SK-N-SH (cell line): ENCODE results near the gene HK2.

ENCODE experiments used
- CTCF ChIP-seq: fragments of 200-600 bp; sonication (generic); IDR thresholded peaks from 2 replicates; pipeline ENCODE4 v1.6.1; 2017; ENCODE audit warnings: antibody characterized with exemption, mild to moderate bottlenecking, moderate library complexity
- FOSL2 ChIP-seq: IDR thresholded peaks from 2 replicates; pipeline ENCODE4 v1.4.0; 2012; ENCODE audit warnings: low read depth, mild to moderate bottlenecking, moderate library complexity, borderline replicate concordance
- MXI1 ChIP-seq: IDR thresholded peaks from 2 replicates; pipeline ENCODE4 v1.6.1; 2012; ENCODE audit warnings: mild to moderate bottlenecking, low read depth, low read length, improper control_type of control experiment
- NRF1 ChIP-seq: IDR thresholded peaks from 2 replicates; pipeline ENCODE4 v1.6.1; 2012; ENCODE audit warnings: low read depth, mild to moderate bottlenecking, low read length
- RCOR1 ChIP-seq: fragments of 150-350 bp; IDR thresholded peaks from 2 replicates; pipeline ENCODE4 v1.6.1; 2017; ENCODE audit warnings: antibody characterized with exemption, low read length
- RXRA ChIP-seq: IDR thresholded peaks from 2 replicates; pipeline ENCODE4 v1.4.0; 2012; ENCODE audit warnings: low read depth, mild to moderate bottlenecking, borderline replicate concordance
- SMC3 ChIP-seq: IDR thresholded peaks from 2 replicates; pipeline ENCODE4 v1.6.1; 2012; ENCODE audit warnings: low read depth, low read length, improper control_type of control experiment
- USF1 ChIP-seq: IDR thresholded peaks from 2 replicates; pipeline ENCODE4 v1.4.0; 2012; ENCODE audit warnings: low read depth, borderline replicate concordance

- TF ChIP-seq NRF1 (no peak), USF1 (no peak), CTCF (no peak), RXRA (no peak), FOSL2 (no peak), MXI1 (no peak), RCOR1 (no peak), SMC3 (no peak)
These were observed 19.8 kb upstream of the HK2 start for GRCh38 chr2:74814102-74814501.
